GM18511 (cell line): ENCODE data around the gene FARP2.
"Not testable (repeated sequence)": the region's sequence is repeated elsewhere in the genome, so short reads cannot be mapped to it uniquely, and the experiment has no call there.

ENCODE experiments used
- ATAC-seq: cut with Tn5 transposase; IDR thresholded peaks from one replicate; pipeline ENCODE4 v1.9.1; 2021; ENCODE audit warnings: mild to moderate bottlenecking, moderate library complexity; ENCODE audit not compliant: unreplicated experiment

FARP2 gene

DNA sequence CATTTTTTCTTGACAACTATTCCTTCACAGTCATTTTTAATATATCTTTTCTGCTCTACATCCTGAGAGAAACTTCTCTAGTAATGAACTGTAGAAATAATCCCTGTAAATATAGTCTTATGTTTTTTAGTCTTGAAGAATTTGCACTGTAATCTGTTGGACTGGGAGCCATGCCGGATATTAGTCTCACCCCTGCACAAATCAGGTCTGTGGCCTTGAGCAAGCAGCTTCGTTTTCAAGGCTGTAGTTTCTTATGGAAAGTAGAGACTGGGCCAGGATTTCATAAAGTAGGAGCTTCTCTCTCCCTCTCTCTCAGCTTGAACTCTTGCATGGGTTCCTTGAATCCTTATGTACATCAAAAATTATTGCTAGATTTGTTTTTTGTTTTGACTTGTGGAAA lies 8.7 kb downstream of the FARP2 start:
- ATAC-seq, result no peak

DNA sequence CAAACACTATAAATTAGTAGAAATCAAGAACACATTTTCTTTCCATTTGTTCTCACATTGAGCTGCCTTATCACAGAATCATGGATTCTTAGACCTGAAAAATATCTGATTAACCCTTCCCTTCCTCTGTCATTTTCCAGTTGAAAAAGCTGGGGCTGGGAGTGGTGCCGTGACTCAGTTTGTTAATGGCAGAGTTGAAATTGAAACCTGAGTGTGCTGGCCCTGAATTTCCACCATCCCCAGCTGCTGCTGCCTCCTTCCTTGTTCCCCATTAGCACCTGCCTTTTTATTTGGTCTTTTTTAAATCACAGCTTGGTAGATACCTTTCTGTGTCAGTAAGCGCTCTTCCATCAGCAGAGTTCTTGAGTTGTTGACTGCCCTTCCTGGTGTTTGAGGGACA lies 10.6 kb downstream of the FARP2 start:
- no peak for ATAC-seq

DNA sequence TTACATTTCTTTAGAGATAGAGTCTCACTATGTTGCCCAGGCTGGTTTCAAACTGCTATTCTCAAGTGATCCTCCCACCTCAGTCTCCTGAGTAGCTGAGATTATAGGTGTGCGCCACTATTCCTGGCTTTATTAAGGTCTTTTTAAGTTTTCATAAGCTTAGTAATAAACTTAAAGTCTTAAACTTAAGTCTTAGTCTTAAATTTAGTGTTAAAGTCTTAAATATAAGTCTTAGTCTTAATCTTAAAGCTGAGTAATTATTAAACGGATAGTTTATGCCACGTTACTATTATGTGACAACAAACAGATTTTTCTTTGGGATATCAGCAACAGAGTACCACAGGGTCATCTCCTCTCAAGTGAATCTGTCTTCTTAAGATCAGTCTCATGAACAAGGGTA lies 12.6 kb downstream of the FARP2 start:
- ATAC-seq, result no peak

DNA sequence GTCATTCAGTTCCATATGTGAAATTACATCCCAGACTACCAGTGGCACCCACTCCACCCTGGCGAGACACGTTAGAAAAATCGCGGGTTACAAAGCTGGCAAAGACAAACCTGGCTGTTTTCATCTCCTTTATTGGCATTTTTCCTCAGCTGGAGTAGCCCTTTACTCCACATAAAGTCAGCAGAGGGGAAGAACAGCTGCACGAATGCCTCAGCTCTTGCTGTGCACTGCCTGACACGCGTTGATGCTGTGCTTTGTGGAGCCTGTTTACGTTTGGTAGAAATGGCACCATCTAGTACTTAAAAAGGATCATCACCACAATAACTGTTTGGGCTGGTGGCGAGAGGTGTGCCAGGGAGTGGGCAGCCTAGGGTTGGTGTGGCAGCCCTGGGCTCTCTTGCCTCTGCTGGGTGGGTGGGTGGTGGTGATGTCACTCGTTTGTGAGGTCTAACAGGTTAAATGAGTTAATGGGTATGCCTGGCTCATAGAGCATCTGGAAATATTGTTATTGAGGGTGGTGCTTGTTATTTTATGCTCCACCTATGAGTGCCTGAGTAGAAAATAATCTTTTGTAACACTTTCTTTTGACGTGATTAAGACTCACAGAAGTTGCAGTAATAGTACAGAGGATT lies 16.4 kb downstream of the FARP2 start:
- no peak for ATAC-seq

DNA sequence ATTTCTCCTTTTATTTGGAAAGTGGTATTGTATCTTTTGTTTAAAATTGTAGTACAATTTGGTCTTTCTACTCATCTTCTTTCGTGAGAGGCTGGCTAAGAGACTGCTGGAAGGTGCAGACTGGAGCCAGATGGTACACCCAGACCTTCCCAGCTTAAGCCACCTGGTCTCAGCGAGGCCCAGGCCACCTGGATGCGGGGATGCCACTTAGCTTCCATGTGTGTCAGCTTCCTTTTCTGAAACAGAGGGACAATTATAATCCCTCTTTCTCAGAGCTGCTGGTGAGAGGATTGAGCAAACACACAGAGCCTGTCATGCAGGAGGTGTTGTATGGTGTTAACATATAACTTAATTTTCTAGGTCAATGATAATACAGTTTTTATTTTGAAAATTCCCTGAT lies 17.4 kb downstream of the FARP2 start:
- ATAC-seq, result no peak

DNA sequence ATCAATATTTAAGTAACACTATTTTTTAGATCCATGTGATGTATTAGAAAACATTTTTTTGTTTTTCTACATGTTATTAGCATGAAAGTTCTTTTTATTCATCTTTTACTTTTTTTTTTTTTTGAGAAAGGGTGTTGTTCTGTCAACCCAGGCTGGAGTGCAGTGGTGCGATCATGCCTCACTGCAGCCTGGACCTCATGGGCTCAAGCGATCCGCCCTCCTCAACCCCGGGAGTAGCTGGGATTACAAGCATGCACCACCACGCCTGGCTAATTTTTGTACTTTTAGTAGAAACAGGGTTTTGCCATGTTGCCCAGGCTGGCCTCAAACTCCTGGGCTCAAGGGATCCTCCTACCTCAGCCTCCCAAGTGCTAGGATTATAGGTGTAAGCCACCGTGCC lies 17.8 kb downstream of the FARP2 start:
- not testable (repeated sequence) for ATAC-seq

DNA sequence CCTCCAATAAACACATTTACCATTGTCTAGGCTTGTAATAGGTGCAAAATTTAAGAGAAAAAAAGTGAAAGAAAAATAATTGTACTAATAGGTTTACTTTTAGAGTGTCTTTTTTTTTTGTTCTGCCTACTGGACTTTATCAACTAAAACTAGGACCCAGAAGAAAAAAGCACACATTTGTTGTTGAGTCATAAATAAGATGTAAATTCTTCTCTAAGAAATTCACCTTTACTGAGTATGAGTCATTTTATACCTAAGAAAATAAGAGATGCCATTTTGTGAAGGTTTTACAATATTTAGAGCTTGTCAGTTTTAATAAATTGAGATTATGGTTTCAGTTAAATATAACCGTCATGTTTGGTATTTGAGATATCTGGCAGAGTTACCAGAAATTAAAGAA lies 19.2 kb downstream of the FARP2 start:
- ATAC-seq, result no peak

DNA sequence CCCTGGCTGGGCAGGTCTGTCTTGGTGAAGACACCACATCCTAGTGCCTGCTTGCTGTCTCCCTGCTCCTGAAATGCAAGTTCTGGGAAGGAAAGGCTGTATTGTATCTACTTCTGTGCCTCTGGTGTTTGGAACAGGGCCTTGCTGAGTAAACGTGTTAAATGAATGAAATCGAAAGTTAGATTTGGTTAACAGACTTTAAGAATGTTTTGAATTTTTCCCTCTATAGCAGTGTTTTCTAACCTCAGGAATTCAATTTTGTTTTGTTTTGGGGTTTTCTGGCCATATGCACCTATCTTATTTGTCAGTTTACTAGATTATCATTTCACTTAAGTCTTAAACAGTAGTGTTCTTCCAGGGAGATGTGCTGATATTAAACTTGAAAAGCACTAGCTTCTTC lies 20.7 kb downstream of the FARP2 start:
- ATAC-seq, result no peak

DNA sequence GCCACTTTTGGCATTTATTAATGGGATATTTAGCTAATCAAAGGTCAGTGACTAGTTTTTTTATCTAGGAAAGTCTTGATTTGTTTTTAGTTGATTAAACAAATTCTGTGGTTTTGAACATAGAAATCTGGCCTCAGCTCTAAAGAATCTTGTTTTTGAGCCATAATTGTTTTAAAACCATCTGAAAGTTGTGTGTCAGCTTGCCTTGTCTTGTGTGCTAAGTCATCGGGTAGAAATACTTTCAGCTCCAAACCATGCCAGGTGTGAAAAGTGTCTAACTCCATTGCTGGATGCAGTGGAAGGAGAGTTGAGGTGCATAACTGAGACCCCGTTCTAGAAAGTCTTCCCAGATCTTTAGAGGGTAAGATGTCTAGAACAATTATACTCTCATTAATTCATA lies 22.7 kb downstream of the FARP2 start:
- ATAC-seq, result no peak

DNA sequence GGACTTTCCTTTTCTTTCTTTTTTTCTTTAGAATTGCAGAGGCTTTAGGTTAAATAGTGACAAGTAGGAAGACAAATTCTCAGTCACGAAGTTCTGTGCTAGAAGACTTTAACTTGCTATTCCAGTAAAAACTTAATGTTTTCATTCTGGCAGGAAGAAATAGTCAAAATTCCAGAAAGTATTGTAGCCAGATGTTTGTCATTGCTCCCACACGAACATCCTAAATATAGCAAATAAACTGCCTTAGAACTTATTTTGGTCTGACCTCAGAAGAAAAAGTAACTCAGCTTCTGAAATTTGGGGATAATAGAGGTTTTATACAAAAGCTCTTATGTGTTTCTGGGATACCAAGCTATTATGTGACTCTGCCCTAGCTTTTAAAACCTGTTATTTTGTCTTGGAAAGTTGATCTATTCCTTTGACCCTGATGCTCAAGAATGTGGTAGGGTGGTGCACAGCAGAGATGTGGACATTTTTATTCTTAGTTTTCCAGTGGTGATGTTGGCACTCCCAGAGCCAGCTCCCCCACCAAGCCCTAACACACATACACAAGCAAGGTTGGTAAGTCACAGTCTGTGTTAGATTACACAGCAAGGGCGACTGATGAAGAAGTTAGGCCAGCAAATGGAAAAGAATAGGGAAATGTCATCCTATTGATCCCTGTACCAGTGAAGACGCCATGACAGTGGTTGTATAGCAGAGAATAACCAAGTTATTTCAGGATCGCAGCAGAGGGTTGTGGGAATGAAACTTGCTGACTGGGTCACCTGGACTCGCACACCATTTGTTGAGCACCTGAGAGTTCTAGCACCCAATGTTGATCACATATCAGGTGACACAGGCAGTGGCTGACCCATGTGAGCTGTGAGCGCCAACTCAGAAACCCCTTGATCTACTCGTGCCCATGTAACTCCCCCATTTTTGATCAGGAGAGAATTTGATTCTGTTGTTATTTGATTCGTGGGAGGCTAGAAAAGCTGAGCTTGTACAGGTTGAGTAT lies 23.7 kb downstream of the FARP2 start:
- ATAC-seq, result no peak

DNA sequence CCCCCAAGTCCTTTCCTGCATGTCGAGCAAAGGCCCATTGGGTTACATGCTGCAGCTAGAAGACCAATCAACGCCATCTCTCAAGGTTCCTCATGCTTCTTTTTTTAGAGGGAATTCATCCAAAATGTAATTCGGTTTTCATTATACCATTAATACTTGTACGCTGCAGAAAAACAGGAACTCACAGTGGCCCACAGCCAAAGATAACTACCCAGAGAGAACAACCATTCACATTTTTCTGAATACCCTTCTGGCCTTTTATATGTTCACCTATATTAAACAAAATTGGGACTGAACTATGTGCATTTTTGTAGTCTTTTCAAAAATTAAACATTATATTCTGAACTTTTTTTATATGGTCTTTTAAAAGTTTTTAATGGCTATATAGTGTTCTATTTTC lies 25.8 kb downstream of the FARP2 start:
- no peak for ATAC-seq

DNA sequence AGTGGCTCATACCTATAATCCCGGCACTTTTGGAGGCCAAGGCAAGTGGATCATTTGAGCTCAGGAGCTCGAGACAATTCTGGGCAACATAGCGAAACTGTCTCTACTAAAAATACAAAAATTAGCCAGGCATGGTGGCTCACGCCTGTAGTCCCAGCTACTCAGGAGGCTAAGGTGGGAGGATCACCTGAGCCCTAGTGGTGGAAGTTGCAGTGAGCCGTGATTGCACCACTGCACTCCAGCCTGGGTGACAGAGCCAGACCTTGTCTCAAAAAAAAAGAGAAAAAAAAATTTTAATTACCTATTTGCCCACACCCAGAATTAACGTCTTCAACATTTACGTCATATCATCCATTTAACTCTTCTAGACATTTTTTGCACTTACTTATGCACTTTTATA lies 29.4 kb downstream of the FARP2 start:
- not testable (repeated sequence) for ATAC-seq

DNA sequence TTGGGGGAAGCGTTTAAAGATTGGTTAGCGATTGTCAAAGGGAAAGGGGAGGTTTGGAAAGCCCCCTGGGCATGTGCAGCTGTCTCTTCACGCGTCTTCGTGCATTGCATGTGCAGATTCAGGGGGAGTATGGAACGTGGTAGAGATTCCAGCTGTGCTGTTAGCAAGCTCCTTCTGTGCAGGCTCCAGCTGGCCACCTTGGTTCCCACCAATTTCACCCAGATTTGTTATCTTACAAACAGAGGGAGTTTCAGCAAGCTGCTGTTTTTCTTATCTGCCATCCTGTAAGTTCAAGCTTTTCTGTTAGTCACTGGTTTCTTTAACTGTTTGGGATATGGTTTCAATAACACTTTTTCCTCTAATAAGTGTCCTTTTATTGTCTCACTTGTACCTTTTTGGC lies 30.4 kb downstream of the FARP2 start:
- ATAC-seq, result no peak

DNA sequence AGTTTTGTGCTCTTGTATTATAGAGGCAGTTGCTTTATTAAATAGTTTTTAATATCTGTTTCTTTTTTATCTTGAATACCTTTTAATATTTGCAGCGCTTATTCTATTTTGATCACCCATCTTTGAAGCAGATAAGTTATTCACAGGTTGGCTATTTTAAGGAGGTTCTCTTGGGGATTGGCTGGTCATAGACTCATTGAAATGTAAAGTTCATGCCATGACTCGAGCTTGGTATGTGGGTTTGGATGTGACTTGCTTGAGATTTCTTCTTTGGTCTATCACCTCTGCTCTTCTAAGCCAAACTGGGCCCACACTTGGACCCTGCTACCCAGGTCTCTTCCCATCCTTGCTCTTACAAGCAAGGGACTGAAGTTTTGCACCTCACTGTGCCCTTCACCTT lies 33.6 kb downstream of the FARP2 start:
- ATAC-seq, result no peak

DNA sequence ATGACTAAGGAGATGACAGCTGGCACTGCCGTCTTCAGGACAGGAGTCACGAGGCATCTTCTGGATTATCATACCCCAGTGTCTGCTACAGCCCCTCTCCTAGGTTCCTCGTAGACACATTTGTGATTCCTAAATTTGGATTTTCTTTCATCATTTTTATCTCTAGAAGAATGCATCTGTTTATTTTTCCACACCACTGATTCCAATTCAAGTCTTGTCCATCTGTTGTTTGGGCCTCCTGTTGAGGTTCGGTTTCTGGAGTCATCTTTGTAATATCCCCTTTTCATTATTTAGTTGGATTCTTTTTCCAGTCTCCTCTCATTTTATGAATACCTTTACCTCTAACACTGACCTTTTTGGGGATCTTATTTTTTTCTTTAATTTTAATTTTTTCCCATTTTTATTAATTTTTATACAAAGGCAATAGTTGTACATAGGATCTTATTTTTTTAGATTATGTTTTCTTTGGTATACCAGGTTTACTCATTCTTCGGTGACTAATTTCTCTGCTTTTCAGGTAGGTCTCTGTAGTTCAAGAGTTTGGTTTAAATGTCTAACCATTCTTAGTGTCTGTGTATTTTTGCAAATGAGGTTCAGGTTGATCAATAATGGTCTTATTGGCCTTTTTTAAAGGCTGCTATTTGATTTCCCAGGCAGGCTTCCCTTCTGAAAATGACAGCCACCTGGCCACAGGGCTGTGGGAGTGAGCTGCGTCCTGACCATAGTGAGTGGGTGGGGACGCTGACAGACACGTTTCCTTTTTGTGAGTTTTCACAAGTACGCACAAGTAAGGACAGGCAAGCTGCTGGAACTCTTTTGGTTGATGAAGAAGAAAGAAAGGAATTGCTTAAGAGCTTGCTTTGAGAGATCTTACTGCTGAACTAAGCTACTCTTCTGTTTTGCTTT lies 34.5 kb downstream of the FARP2 start:
- ATAC-seq, result peak; percentile 49

DNA sequence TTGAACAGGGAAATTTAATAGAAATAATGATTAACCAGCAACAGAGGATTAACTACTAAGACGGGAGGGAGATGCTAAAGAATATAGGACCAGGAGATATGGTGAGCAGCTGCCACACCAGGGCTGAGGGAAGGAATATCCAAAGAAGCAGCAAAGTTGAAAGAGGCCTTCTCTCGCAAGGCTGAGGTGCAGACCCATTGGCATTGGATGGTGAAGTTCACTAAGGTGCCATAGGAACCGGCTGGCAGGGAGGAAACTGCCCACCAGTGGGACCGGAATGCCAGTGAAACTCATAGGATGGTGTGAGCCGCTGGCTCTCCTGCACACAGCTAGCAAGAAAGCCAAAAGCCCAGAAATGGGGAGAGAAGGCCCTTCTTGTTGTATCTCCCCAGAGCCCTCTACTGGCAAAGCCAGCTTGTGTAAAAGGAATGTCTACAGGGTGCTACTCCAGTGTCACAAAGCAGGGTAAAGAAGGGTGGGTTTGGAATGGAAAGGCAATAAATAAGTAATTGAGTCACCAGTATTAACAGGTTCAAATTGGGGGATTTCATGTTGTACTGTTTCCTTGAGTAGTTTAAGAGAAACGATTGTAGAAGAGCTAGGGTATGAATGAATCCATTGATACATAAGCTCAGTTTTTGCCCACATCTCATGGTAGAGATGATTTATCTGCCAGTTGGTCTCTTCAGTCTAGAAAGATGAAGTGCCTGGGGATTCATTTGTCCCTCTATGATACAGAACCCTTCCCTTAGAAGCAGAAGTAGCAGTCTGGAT lies 36.0 kb downstream of the FARP2 start:
- no peak for ATAC-seq

DNA sequence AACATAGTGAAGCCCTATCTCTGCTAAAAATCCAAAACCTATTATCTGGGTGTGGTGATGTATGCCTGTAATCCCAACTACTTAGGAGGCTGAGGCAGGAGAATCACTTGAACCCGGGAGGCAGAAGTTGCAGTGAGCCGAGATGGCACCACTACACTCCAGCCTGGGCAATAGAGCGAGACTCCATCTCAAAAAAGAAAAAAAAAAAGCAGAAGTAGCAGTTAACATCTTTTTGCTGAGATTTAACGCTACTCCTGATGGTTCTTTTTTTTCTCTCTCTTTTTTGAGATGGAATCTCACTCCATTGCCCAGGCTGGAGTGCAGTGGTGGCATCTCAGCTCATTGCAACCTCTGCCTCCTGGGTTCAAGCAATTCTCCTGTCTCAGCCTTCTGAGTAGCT lies 36.7 kb downstream of the FARP2 start:
- not testable (repeated sequence) for ATAC-seq

DNA sequence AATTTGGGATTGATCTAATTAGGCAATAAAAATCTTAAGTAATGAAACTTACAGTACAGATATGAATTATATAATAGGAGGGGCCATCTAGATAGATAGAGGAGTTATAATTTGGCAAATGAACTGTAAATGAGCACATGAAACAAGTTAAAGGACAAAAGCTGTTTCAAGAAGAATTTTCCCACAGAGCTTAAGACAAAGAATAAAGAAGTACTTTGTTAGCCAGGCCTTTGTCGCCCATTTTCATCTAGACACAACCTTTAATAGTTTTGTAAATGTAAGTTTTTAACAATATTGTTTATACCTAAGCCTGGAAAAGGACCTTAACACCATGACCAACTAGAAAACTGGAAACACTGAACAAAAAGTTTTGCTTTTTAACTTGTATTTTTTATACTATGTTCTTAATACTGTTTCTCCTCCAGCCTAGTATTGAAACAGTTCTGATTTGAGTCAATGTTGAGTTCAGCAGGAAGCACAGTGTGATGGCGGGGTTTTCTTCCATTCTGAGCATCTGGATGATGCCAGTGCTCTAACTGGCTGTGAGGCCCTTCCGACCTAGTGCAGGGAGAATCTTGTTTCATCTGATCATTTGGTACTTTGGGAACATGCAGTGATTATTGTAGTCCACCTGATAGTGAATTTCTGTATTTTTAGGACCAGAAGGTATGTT lies 37.6 kb downstream of the FARP2 start:
- ATAC-seq, result no peak

DNA sequence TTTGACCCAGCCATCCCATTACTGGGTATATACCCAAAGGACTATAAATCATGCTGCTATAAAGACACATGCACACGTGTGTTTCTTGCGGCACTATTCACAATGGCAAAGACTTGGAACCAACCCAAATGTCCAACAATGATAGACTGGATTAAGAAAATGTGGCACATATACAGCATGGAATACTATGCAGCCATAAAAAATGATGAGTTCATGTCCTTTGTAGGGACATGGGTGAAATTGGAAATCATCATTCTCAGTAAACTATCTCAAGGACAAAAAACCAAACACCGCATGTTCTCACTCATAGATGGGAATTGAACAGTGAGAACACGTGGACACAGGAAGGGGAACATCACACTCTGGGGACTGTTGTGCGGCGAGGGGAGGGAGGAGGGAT lies 40.7 kb downstream of the FARP2 start:
- not testable (repeated sequence) for ATAC-seq
